Stimulated activated naive CD8-positive, alpha-beta T cell treated with anti-CD3 and anti-CD28 coated beads, Interleukin-15, amount 100 ng/mL, for 72 hours (primary cell): ENCODE results near the gene TNN.
"Not testable (repeated sequence)": the region's sequence is repeated elsewhere in the genome, so short reads cannot be mapped to it uniquely, and the experiment has no call there.

ENCODE experiments used
- ATAC-seq: fragments of 150-1000 bp; cut with Tn5 transposase; 2 replicates; pipeline ENCODE4 v1.10.0; 2021; ENCODE audit warnings: mild to moderate bottlenecking, moderate library complexity
- DNase-seq, 2 donors: peaks; one replicate each; pipeline ENCODE4 v3.0.0; 2021 to 2022
- H3K27ac Mint-ChIP-seq, 2 donors: one replicate each; pipeline ENCODE4 v1.8.0; 2022; ENCODE audit warnings: mild to moderate bottlenecking in 2 of 2, mixed read lengths in 2 of 2, moderate library complexity in 2 of 2
- H3K27me3 Mint-ChIP-seq: one replicate; pipeline ENCODE4 v1.8.0; 2022; ENCODE audit warnings: mixed read lengths
- H3K4me1 Mint-ChIP-seq: one replicate; pipeline ENCODE4 v1.8.0; 2022; ENCODE audit warnings: mild to moderate bottlenecking, mixed read lengths
- H3K4me3 Mint-ChIP-seq, 2 donors: one replicate each; pipeline ENCODE4 v1.8.0; 2022; ENCODE audit warnings: mild to moderate bottlenecking in 2 of 2, mixed read lengths in 2 of 2, moderate library complexity in 1 of 2
- H3K9me3 Mint-ChIP-seq, 2 donors: one replicate each; pipeline ENCODE4 v1.8.0; 2022; ENCODE audit warnings: mixed read lengths in 2 of 2

Gene TNN

DNA sequence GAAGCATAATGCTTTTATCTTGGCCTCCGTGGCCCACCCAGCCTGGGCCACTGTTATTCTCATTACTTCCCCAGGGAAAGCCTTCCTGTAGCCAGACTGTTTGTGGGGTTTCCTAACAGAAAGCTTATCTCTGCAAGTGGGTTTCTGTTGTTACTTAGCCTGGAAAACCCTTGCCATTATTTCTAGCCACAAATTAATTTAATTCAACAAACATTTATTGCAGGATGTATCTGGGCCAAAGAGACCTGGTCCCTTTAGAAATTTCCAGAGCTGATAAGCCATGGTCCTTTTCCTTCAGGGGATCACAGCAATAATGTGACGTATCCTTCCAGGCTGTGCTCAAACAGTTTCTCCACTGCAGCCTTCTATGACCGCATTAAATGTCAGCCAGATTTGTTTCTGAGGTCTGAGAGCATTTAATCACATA, 20.9 kb downstream of the TNN start:
- ATAC-seq (no peak), DNase-seq (no peak)
- Mint-ChIP-seq H3K4me1 (no peaks in the 10 kb centered on the region), H3K4me3 (no peak overlapping the region), H3K9me3 (no peaks in the 10 kb centered on the region), H3K27me3 (peaks cover 10% of the 10 kb centered on the region), H3K27ac (no peak overlapping the region)

DNA sequence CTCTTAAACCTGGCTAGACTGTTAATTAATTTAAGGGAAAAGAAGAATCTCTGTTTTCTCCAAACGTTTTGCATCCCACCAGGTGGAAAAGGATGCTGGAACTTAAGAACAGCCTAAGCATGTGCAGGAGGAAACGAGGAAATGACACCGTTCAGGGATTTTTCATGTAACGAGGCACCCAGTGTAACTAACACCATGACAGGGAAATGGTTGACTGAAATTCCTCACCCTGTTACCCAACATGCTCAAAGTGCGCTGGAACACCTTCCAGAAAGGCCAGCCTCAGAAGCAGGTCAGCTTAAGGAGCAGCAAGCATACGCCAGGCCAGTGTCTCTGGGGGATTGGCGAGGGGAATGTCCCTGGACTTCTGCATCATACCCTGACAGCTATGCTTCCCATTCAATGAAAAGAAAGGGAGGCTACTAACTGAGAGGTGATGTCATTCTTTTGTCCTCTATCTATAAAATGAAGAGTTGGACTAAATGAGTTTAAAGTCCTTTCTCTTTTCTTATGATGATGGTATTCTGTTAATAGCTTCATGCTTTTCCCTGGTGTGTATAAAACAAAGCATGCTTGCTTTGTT, 21.6 kb downstream of the TNN start:
- no peak overlapping the region for H3K27ac Mint-ChIP-seq
- no peaks in the 10 kb centered on the region for H3K4me1 Mint-ChIP-seq
- no peak overlapping the region for H3K4me3 Mint-ChIP-seq
- H3K27me3 Mint-ChIP-seq: peaks cover 4% of the 10 kb centered on the region
- DNase-seq: no peak
- ATAC-seq: no peak
- no peaks in the 10 kb centered on the region for H3K9me3 Mint-ChIP-seq

DNA sequence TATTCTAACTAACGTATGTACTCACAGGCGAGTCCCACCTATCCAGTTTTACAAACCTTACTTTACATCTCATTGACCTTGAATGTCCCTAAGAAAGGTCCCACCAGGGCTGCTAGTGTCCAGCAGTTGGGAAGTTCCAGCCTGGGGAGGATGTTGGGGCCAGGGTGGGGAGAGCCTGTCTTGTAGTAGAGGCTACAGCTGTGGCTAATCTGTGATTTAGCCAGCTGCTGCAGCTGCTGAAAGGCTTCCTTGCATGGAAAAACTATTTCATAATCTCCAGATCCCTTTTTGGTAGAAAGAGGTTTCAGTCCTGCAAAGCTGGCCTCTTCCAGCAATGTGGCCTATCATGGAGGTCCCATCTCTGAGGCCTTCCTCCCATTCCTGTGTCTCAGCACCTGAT, 23.1 kb downstream of the TNN start:
- no peak overlapping the region for H3K4me3 Mint-ChIP-seq
- no peak overlapping the region for H3K27ac Mint-ChIP-seq
- no peaks in the 10 kb centered on the region for H3K27me3 Mint-ChIP-seq
- H3K4me1 Mint-ChIP-seq: no peaks in the 10 kb centered on the region
- no peaks in the 10 kb centered on the region for H3K9me3 Mint-ChIP-seq
- DNase-seq (no peak), ATAC-seq (no peak)

DNA sequence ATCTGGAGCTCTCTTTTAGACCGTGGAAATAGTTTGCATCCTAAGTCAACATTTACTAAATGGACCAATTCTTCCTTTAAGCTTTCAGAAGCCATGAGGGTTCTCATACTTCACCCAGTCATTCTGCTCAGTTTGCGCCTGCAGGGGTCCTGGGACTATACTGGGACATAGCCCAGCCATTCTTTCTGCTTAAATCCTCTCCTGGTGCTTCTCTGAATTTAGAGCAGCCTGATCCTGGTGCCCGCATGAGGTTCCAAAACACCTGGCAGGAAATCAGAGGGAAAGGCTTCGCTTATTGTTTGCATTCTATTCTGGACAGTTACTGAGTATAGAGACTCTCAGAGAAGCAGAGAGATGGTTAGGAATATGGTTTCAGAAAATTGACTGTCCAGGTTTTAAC, 27.0 kb downstream of the TNN start:
- H3K27ac Mint-ChIP-seq: no peak overlapping the region
- H3K27me3 Mint-ChIP-seq: no peaks in the 10 kb centered on the region
- no peak for ATAC-seq
- H3K4me3 Mint-ChIP-seq: no peak overlapping the region
- H3K9me3 Mint-ChIP-seq: no peaks in the 10 kb centered on the region
- no peak for DNase-seq
- H3K4me1 Mint-ChIP-seq: no peaks in the 10 kb centered on the region

DNA sequence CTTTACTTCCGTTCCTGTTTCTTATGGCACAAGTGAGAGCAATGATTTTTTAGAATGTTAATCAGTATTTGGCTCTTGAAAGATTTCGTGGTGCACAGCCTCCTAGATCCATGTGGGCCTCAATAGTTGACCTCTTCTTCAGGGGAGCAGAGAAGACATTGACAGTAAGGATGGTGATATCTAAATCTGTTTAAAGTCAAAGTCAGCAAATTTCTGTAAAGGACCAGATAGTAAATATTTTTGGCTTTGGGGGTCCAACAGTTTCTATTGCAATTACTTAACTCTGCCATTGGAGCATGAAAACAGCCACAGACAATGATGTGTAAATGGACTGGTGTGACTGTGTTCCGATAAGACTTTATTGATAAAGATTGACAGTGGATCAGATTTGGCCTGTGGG, 27.4 kb downstream of the TNN start:
- Mint-ChIP-seq H3K27ac (no peak overlapping the region), H3K9me3 (no peaks in the 10 kb centered on the region), H3K4me1 (no peaks in the 10 kb centered on the region), H3K27me3 (no peaks in the 10 kb centered on the region), H3K4me3 (no peak overlapping the region)
- ATAC-seq (no peak), DNase-seq (no peak)

DNA sequence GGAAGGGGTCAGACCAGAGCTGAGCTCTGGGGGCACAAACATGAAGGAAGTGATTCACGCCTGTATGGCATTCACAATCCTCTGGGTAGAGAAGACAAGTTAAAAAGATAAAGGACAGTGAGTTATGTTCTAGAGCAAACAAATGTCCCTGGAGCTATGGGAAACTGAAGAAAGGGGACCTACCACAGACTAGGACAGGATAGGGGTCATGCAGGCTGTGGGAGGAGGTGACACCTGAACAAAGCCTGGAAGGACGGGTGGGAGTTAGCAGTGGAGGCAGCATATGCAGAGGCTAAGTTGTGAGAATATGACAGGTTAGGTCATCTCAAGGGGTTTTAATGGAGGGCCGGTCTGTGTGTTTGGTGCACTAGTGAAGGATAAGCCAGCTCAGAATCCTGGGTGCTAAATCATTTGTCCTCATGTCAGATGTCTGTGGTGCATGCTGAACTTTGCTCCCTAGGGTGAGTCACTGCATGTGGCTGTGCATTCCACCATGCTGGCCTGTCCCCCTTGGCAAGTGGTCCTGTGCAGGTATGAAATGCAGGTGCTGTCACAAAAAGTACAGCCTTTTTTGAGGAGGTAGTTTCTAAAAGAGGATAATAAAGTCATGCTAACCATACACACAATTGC, 28.5 kb downstream of the TNN start:
- ATAC-seq: no peak
- Mint-ChIP-seq H3K27me3 (no peaks in the 10 kb centered on the region), H3K4me1 (no peaks in the 10 kb centered on the region), H3K27ac (peak overlapping the region in 1 of 2 donors; percentile 4), H3K9me3 (no peaks in the 10 kb centered on the region), H3K4me3 (no peak overlapping the region)
- DNase-seq: no peak

DNA sequence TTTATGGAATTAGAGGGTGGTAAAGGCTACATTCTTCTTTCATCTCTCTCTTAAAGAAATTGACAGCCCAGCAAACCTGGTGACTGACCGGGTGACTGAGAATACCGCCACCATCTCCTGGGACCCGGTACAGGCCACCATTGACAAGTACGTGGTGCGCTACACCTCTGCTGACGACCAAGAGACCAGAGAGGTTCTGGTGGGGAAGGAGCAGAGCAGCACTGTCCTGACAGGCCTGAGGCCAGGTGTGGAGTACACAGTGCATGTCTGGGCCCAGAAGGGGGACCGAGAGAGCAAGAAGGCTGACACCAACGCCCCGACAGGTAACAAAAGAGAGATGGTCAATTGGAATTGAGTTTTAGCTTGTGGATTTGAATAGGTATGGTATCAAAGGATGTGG, 29.7 kb downstream of the TNN start:
- Mint-ChIP-seq H3K27ac (peak overlapping the region in 1 of 2 donors; percentile 6), H3K4me1 (no peaks in the 10 kb centered on the region), H3K9me3 (no peaks in the 10 kb centered on the region), H3K4me3 (no peak overlapping the region), H3K27me3 (no peaks in the 10 kb centered on the region)
- no peak for DNase-seq
- no peak for ATAC-seq

DNA sequence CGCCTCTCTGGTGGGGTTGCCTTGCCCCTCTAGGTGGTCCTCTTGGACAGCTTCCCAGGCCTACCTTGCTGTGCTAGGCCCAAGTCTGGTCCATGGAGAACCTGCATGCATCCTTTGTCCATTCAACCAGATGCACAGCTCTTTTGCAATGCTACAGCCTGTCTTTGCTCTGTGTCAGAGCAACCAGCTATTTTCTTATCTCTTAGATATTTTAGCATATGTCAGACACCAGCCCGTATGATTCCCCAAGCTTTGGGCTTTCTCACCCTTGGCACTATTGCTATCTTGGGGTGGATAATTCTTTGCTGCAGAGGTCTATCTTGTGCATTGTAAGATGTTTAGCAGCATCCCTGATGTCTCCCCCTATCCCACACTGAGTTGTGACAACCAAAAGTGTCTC, 32.3 kb downstream of the TNN start:
- no peak overlapping the region for H3K4me3 Mint-ChIP-seq
- ATAC-seq (no peak), DNase-seq (no peak)
- H3K27ac Mint-ChIP-seq: no peak overlapping the region
- H3K9me3 Mint-ChIP-seq: no peaks in the 10 kb centered on the region
- H3K27me3 Mint-ChIP-seq: no peaks in the 10 kb centered on the region
- H3K4me1 Mint-ChIP-seq: no peaks in the 10 kb centered on the region

DNA sequence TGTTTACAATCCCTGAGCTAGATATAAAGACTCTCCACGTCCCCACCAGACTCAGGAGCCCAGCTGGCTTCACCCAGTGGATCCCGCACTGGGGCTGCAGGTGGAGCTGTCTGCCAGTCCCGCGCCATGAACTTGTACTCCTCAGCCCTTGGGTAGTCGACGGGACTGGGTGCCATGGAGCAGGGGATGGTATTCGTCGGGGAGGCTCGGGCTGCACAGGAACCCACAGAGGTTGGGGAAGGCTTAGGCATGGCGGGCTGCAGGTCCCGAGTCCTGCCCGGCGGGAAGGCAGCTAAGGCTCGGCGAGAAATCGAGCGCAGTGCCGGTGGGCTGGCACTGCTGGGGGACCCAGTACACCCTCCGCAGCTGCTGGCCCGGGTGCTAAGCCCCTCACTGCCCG, 34.5 kb downstream of the TNN start:
- DNase-seq, H3K4me3 Mint-ChIP-seq, ATAC-seq, H3K9me3 Mint-ChIP-seq, H3K27me3 Mint-ChIP-seq, H3K4me1 Mint-ChIP-seq, H3K27ac Mint-ChIP-seq: not testable (repeated sequence)

DNA sequence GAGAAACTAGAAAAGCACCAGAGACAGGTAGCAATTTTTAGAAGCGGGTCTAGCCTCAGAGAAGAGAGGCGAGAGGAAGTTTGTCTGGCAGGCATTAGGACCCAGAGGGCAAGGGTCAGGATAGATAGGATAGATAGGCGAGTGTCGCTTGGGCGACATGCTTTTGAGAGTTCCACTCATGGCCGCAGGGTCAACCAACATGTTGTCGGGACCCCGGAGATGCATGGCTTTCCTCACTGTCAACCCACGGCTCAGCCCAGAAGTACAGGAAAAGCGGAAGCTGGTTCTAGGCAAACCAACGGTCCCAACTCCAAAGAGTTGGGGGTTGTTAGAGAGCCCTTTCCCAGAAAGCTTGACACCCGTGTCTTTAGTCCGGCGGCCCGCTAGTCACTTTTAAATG, 38.9 kb downstream of the TNN start:
- H3K9me3 Mint-ChIP-seq, ATAC-seq, H3K27ac Mint-ChIP-seq, H3K27me3 Mint-ChIP-seq, DNase-seq, H3K4me1 Mint-ChIP-seq, H3K4me3 Mint-ChIP-seq: not testable (repeated sequence)

DNA sequence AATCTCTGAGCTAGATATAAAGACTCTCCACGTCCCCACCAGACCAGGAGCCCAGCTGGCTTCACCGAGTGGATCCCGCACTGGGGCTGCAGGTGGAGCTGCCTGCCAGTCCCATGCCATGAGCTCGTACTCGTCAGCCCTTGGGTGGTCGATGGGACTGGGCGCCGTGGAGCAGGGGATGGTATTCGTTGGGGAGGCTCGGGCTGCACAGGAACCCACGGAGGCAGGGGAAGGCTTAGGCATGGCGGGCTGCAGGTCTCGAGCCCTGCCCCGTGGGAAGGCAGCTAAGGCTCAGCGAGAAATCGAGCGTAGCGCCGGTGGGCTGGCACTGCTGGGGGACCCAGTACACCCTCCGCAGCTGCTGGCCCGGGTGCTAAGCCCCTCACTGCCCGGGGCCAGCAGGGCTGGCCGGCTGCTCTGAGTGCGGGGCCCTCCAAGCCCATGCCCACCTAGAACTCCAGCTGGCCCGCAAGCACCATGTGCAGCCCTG, 40.7 kb downstream of the TNN start:
- not testable (repeated sequence) for H3K4me3 Mint-ChIP-seq, ATAC-seq, H3K27ac Mint-ChIP-seq, H3K27me3 Mint-ChIP-seq, DNase-seq, H3K9me3 Mint-ChIP-seq, H3K4me1 Mint-ChIP-seq

DNA sequence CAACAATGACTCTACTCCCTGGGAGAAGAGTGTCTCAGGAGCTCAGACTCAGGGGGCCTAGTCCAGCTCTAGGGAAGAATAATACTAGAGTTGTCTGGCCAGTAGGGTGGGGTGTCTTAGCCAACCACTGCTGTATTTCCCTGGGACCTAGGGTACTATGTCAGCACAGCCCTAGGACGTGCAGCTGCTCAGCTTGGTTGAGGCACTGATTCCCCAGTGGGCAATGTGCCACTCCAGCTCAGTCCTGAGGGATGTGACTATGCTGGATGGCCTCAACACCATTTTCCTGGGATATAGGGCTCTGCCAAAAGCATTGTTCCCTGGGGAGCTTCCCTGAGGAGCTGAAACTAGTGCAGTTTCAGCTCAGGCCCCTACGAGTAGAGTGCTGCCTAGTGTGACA, 47.4 kb downstream of the TNN start:
- no peak overlapping the region for H3K27ac Mint-ChIP-seq
- H3K27me3 Mint-ChIP-seq: peaks cover 14% of the 10 kb centered on the region
- DNase-seq (no peak), ATAC-seq (no peak)
- H3K9me3 Mint-ChIP-seq: peaks cover 13 to 21% of the 10 kb centered on the region in 2 donors
- no peak overlapping the region for H3K4me3 Mint-ChIP-seq
- no peaks in the 10 kb centered on the region for H3K4me1 Mint-ChIP-seq

DNA sequence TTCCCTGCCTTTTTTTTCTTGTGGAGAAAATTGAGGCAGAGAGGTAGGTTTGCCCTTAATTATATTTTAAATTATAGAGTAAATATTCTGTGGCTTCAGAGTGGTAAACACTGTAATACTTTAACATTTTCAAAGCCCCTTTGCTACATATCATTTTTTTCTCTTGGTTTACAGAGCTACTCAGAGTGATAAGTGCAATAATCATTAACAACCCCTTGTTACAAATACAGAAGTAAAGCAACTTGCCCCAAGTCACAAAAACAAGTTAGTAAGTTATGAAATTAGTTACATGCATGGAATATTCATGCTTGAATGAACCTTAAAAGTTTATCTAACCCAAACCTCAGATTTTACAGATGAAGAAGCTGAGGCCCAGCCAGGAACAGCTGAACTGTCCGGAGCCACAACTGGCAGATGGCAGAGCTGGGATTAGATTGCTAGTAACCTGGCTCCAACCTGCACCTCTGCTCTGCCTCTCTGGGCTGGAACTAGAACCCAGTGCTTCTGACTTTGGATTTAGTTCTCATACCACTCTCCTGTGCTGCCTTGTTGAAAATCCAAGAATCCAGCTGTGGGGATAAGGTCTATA, 48.7 kb downstream of the TNN start:
- H3K27ac Mint-ChIP-seq: no peak overlapping the region
- no peak for DNase-seq
- H3K4me3 Mint-ChIP-seq: no peak overlapping the region
- H3K4me1 Mint-ChIP-seq: no peaks in the 10 kb centered on the region
- peaks cover 13 to 21% of the 10 kb centered on the region in 2 donors for H3K9me3 Mint-ChIP-seq
- no peak for ATAC-seq
- H3K27me3 Mint-ChIP-seq: peaks cover 14% of the 10 kb centered on the region

DNA sequence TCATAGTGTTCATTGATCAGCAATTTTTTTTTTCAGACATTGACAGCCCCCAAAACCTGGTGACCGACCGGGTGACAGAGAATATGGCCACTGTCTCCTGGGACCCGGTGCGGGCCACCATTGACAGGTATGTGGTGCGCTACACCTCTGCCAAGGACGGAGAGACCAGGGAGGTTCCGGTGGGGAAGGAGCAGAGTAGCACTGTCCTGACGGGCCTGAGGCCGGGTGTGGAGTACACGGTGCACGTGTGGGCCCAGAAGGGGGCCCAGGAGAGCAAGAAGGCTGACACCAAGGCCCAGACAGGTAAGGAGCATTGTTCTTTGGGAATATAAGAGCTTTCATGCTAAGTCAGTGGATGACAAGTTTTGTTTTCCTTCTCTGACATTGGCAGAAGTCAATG, 49.3 kb downstream of the TNN start:
- H3K4me1 Mint-ChIP-seq: no peaks in the 10 kb centered on the region

DNA sequence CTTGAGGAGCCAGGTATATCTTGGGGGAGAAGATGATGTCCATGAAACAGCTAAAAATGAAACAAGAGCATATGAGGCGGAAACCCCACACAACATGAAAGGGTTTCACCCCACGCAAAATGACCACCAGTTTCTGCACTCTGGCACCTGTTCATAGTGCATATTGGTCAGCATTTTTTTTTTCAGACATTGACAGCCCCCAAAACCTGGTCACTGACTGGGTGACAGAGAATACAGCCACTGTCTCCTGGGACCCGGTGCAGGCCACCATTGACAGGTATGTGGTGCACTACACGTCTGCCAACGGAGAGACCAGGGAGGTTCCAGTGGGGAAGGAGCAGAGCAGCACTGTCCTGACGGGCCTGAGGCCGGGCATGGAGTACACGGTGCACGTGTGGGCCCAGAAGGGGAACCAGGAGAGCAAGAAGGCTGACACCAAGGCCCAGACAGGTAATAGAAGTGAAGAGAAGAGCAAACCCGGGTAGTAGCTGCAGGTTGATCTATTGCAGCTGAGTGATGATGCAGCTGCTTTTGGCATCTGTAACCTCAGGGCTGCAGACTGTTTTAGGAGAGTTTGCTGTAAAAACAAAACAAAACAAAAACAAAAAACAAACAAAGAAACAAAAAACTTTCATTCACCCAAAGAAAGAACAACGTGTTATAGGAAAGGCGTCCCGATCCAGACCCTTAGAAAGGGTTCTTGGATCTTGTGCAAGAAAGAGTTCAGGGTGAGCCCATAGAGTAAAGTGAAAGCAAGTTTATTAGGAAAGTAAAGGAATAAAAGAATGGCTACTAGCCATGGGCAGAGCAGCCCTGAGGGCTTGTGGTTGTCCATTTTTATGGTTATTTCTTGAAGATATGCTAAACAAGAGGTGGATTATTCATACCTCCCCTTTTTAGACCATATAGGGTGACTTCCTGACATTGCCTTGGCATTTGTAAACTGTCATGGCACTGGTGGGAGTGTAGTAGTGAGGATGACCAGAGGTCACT, 51.0 kb downstream of the TNN start:
- ATAC-seq: no peak
- peaks cover 5 to 10% of the 10 kb centered on the region in 2 donors for H3K9me3 Mint-ChIP-seq
- DNase-seq: no peak
- peak overlapping the region in 1 of 2 donors; percentile 50 for H3K27ac Mint-ChIP-seq
- no peak overlapping the region for H3K4me3 Mint-ChIP-seq
- H3K4me1 Mint-ChIP-seq: no peaks in the 10 kb centered on the region
- peaks cover 14% of the 10 kb centered on the region for H3K27me3 Mint-ChIP-seq

More for the DNA sequence above, 49.3 kb downstream of the TNN start:
- Mint-ChIP-seq H3K4me3 (no peak overlapping the region), H3K27ac (peak overlapping the region in 1 of 2 donors; percentile 37), H3K9me3 (peaks cover 13 to 21% of the 10 kb centered on the region in 2 donors), H3K27me3 (peaks cover 14% of the 10 kb centered on the region)
- DNase-seq: no peak
- ATAC-seq: no peak
